A673 (cell line): Measurements from ENCODE around the gene GRM5.
"Not testable (repeated sequence)": the region's sequence is repeated elsewhere in the genome, so short reads cannot be mapped to it uniquely, and the experiment has no call there.

Experiments used
- CTCF ChIP-seq: fragments of 300-800, 200-600 bp; sonication (generic); conservative IDR thresholded peaks from 2 replicates; pipeline ENCODE4 v1.5.1; 2017; ENCODE audit warnings: low read depth, mild to moderate bottlenecking, antibody characterized with exemption, low read length, moderate library complexity, mixed read lengths
- EZH2 ChIP-seq: fragments of 200-600 bp; sonication (generic); IDR thresholded peaks from 2 replicates; pipeline ENCODE4 v1.6.1; 2017; ENCODE audit warnings: borderline replicate concordance, low read depth, mild to moderate bottlenecking, mixed read lengths, antibody characterized with exemption, low read length; ENCODE audit not compliant: poor library complexity, severe bottlenecking

DNA sequence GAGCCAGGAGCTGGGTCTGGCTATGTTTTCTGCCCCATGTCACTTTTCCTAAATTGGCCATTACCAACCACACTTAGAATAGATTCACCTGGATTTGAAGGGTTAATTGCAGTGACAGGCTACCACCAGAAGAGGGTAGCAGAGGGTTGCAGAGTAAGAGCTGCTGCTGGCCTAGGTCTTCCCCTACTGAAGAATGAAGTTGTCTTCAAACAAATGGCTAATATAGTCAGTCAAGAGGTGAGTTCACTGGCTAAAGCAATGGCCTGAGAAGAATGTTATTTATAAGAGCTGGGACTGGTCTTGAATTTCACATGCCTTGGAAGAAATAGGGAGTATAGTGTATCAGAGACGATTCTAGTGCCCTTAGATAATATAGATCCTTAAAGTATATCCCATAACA lies 32.2 kb upstream of the GRM5 start:
- peak; percentile 72 for TF ChIP-seq CTCF
- TF ChIP-seq EZH2 = not testable (repeated sequence)
